Measurements from ENCODE around the gene COL9A1.
A peak's percentile ranks its signal among the peaks of the same experiment; 100 is the strongest.

COL9A1 gene

GRCh38 chr6:70285201-70285600, 17.7 kb downstream of the COL9A1 start:
- DNase-seq = no peak

GRCh38 chr6:70282919-70283461, 19.9 kb downstream of the COL9A1 start:
- no peak for DNase-seq

GRCh38 chr6:70282312-70282918, 20.5 kb downstream of the COL9A1 start:
- no peak for DNase-seq

- DNase-seq = no peak
These were observed 21.0 kb downstream of the COL9A1 start for GRCh38 chr6:70281923-70282311.

GRCh38 chr6:70280400-70280853, 22.5 kb downstream of the COL9A1 start:
- peak; percentile 55 for DNase-seq

- DNase-seq = no peak
These were observed 25.4 kb downstream of the COL9A1 start for GRCh38 chr6:70277470-70277869.

- no peak for DNase-seq
These were observed 28.5 kb downstream of the COL9A1 start for GRCh38 chr6:70274338-70274737.

GRCh38 chr6:70272071-70272470, 30.8 kb downstream of the COL9A1 start:
- no peak for DNase-seq

GRCh38 chr6:70270287-70271005, 32.4 kb downstream of the COL9A1 start:
- DNase-seq = no peak

- no peak for DNase-seq
These were observed 36.7 kb downstream of the COL9A1 start for GRCh38 chr6:70266142-70266541.

- no peak for DNase-seq
These were observed 38.6 kb downstream of the COL9A1 start for GRCh38 chr6:70264306-70264705.

GRCh38 chr6:70258483-70258882, 44.4 kb downstream of the COL9A1 start:
- DNase-seq = peak; percentile 37

- DNase-seq = no peak
These were observed 45.1 kb downstream of the COL9A1 start for GRCh38 chr6:70257768-70258273.

- no peak for DNase-seq
These were observed 48.1 kb downstream of the COL9A1 start for GRCh38 chr6:70254784-70255183.

GRCh38 chr6:70253923-70254322, 49.0 kb downstream of the COL9A1 start:
- no peak for DNase-seq

- no peak for DNase-seq
These were observed 50.3 kb downstream of the COL9A1 start for GRCh38 chr6:70252604-70253003.

- no peak for DNase-seq
These were observed 56.8 kb downstream of the COL9A1 start for GRCh38 chr6:70246118-70246517.

GRCh38 chr6:70241991-70242420, 60.9 kb downstream of the COL9A1 start:
- peak; percentile 20 for DNase-seq

- DNase-seq = peak; percentile 24
These were observed 61.9 kb downstream of the COL9A1 start for GRCh38 chr6:70241031-70241430.

- no peak for DNase-seq
These were observed 66.5 kb downstream of the COL9A1 start for GRCh38 chr6:70236343-70236742.

- DNase-seq = no peak
These were observed 68.2 kb downstream of the COL9A1 start for GRCh38 chr6:70234561-70235236.

- no peak for DNase-seq
These were observed 71.6 kb downstream of the COL9A1 start for GRCh38 chr6:70231311-70231710.

GRCh38 chr6:70225055-70225454, 77.8 kb downstream of the COL9A1 start:
- no peak for DNase-seq

- no peak for DNase-seq
These were observed 80.5 kb downstream of the COL9A1 start for GRCh38 chr6:70222439-70222749.

All from NCI-H774 (cell line).